ENCODE measurements around the gene TUSC2.

Gene TUSC2

DNA sequence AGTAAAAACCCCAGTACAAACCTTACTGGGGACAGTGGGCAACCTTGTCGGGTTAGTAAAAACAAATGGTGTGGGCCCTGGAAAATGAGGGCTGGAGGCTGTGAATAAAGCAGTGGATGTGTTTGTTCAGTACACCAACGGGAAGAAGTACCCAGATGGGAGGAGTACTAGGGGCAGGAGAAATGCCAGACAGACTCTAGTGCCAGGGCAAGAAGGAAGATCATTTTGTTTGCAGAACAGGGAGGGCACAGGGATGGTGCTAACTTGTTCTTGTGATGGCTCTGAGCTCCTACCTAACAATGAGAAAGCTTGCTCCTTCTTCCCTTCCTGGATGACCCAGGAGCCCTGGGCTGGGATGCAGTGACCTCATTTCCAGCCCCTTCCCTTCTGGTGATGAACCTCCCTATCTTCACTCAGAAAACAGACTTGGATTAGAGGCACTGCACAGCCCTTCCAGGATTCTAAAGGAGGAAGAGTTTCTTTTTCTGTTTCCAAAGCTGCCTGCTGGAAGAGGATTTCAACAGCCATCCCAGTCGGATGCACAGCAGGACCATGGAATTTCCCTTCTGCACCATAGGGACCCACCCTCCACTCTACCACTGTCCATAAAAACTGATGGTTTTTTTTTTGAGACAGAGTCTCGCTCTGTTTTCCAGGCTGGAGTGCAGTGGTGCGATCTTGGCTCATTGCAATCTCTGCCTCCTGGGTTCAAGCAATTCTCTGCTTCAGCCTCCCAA, 6.5 kb upstream of the TUSC2 start:
- no peak for DNase-seq

GRCh38 chr3:50333744-50334328, 5.8 kb upstream of the TUSC2 start:
- DNase-seq: no peak

DNA sequence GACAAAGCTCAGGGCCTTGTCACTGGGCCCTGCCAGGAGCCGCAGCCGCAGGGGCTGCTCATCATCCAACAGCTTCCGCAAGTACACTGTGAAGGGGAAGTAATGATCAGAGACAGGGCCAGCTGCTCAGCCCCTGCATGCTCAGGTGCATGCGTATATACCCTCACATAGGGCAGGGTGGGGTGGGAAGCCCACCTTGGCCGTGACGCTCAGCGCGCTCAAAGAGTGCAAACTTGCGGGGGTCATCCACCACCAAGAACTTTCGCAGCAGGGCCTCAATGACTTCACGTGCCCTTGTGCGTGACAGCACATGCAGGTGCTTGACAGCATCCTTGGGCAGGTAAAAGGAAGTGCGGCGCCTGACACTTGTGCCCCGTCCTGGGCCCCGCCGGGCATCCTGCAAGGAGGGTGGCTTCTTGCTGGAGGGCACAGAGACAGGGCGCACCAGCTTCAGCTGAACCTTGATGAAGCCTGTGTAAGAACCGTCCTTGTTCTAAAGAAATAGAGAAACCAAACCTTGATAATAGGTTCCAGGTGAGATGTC, 3.4 kb upstream of the TUSC2 start:
- no peak for DNase-seq

DNA sequence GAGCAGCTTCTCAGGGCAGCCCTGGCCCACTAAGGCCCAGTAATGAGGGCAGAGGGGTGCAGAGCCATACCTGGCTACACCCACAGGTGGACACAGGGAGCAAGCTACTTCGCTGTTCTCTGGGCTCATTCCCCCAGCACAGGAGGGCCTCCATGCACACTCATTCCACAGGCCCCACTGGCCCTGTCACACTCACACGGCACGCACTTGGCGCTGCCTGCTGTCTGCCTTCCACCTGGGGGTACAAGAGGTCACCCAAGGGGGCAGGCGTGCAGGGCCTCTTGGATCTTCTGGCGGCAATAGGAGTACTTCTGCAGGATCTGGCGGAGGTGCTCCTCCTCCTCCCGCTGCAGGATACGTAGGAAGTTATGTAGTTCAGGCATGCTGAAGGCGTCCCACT, 2.3 kb upstream of the TUSC2 start:
- no peak for DNase-seq

GRCh38 chr3:50327129-50327528, 894 bp downstream of the TUSC2 start:
- no peak for DNase-seq

- no peak for DNase-seq
Observed at GRCh38 chr3:50326182-50326541, 1.9 kb downstream of the TUSC2 start.

DNA sequence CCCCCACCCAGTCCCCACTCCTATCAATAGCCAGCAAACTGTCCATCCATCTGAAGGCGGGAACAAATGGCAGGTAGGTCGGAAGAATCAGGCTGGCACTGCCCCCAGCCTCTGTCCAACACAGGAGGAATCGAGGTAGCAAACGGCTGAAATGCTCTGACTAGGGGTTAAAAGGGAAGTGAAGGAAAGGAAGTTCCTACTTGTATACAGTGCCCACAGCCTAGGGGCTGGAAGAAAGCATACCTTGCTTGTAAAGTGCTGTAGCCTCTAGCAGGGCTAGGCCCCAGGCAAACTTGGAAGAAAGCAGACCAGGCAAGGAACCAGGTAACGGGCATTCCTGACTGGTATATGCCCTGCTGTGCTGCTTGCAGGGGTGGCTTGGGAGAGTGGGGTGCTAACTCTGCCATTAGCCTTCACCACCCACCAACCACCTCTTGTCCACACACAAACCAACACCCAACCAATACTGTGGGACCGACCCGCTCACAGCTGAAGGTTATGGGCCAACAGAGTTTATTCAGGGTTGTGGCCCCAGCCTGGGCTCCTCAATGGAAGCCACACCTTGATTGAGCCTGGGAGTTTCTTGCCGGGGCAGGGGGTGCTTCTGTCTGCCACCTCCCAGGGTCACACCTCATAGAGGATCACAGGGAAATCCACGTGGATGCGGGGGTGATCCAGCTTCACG, 2.4 kb downstream of the TUSC2 start:
- DNase-seq: no peak

GRCh38 chr3:50325113-50325480, 2.9 kb downstream of the TUSC2 start:
- no peak for DNase-seq

- DNase-seq: no peak
Observed at GRCh38 chr3:50324351-50325112, 3.5 kb downstream of the TUSC2 start.

DNA sequence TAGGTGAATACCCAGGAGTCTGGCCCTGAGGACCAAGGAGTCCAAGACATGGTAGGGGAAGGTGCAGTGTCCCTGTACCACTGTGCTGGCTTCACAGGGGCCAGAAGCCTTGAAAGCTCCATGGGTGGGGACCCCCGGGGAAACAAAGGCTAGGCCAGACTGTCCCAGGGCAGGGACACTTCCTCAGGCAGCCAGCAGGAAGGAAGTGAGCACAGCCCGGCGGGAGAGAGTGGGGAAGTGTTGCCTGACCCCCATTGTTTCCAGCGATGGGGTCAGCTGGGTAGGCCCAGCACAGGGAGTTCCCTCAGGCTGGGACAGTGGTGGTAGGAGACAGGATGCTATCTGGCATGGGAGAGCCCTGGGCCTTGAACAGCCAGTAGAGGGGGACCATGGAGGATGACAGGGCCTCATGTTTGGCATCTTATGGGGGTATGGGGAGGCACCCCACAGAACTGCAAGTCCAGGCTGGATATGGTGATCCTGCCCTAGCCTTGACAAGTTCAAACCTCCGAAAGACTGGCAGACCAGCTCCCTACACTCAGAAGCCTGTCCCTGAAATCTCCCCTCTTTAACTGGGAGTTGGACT, 4.3 kb downstream of the TUSC2 start:
- no peak for DNase-seq

DNA sequence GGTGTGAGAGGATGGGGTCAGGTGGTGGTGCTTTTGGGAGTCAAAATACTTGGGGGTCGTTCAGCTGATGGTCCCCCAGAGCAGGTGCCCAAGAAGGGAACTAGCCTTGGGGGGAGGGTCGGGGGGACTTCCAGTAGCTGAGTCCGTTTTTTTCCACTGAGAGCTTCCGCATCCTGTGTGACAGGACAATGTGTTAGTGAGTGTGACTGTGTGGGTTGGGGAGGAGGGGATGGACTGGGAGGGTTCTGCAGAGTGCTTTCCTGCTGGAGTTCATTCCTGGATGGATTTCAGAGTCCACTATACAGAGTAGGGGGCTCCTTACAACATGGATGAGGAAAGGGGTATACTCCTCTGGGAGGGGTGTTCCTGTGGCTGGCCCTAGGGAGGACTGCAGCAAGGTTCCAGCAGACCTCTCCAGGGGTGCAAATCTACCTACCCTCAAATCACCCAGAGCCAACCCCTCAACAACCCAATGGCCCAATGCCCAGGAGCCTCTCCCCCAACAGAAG, 4.9 kb downstream of the TUSC2 start:
- DNase-seq: no peak

- no peak for DNase-seq
Observed at GRCh38 chr3:50322386-50323091, 5.5 kb downstream of the TUSC2 start, which contains the start of gene HYAL2. Gene HYAL2, minus strand, starts transcription at chr3:50322745. Its CDS starts 2,256 bp downstream, at chr3:50320489.

- no peak for DNase-seq
Observed at GRCh38 chr3:50322115-50322385, 6.0 kb downstream of the TUSC2 start.

DNA sequence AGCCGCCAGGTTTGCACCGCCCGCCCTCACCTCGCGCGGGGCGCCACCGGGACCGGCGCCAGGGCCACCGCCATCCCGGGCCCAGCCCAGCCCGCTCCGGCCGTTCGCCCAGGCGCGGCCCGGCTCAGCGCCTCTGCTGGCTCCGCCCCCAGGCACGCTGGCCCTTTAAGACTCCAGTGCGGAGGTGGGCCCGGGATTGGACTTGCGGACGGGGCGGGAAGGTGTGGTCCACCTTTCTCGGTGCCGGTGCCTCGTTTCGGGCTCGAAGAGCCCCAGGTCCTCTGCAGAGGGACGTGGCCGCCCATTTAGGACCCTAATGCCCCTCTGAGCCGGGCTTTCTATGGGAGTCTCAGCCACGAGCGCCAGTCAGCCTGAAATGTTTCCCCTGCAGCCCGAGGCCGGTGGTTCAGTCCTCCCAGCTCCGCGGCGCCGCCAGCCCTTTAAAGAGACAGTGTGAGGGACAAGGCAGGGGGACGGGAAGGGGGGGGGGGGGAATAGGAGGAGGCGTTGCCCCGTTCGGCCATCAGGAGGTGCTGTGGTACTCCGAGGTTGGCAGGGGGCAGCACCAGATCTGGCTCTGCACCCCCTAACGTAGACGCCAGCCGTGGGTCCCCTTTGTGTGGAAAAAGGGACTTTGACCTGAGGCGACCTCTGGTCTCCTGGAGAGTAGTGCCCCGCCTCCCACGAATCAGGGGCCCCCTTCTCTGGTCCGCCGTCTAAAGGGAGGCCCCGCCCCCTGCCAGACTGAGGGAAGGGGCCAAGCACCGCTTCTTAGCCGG, 6.5 kb downstream of the TUSC2 start:
- DNase-seq: peak; percentile 63

DNA sequence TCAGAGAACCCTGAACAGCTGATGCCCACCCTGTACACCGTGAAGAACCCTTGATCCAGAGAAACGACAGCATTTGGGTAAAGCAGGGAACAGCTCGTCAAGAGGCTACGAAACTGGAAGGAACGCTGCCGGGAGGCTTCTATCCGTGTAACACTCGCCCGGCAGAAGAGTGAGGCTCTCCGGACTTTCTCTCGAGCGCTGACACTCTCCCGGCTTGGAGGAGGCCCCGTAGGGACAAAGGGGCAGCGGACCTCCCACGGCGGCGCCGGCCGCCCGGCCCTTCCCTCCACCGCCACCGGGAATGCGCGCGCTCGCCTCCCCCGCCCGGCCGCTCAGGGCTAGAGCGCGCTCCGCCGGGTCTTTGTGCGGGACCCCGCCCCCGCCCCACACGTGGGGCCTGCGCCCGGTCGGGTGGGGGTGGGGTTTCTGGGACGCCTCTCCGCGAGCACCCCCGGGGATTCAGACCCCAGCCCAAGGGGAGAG, 7.1 kb downstream of the TUSC2 start:
- DNase-seq: no peak

- no peak for DNase-seq
Observed at GRCh38 chr3:50319894-50320625, 8.0 kb downstream of the TUSC2 start.

DNA sequence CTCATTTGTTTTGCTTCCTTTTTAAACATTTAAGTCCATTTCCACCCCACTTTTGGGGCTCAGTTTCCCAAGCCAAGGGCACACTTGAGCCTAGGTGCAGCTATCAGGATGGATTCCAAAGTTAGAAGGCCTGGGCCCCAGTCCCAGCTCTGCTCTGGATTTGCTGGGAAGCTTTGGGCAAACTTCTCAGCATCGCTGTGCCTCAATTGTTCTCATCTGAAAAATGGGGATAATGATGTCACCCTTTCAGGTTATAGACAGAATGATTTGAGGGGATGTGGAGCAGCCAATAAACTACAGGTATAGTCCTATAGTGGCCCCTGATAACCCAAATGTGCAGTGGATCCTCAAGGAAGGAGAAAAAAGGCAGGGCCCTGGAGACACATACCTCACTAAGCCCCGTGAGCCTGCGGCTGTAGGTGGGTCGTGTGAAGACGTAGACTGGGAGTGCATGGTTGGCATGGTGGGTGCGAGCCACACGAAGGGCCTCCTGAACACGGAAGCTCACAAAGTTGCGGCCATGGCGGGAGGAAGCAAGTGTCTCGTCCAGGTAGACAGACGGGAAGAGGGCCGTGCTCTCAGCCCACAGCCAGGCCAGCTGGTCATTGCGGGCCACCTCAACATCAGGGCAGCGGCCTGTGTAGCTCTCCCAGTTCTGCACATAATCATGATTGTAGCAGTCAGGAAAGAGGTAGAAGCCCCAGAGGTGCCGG, 8.7 kb downstream of the TUSC2 start:
- DNase-seq: no peak

- no peak for DNase-seq
Observed at GRCh38 chr3:50318615-50319014, 9.4 kb downstream of the TUSC2 start.

GRCh38 chr3:50318163-50318562, 9.9 kb downstream of the TUSC2 start:
- DNase-seq: no peak

GRCh38 chr3:50317300-50317699, 10.7 kb downstream of the TUSC2 start:
- no peak for DNase-seq
